LNCaP clone FGC (cell line): ENCODE data around the gene POLR2L.

Source experiments
- DNase-seq: peaks from one replicate; pipeline ENCODE4 v3.0.0-alpha.2; 2011; ENCODE audit warnings: low read depth
- H3K4me3 ChIP-seq: 2 replicates; pipeline ENCODE4 v1.5.1; 2011; ENCODE audit warnings: mild to moderate bottlenecking, low read depth, low read length, control low read depth
- CTCF ChIP-seq: IDR thresholded peaks from 2 replicates; pipeline ENCODE4 v1.5.1; 2012; ENCODE audit warnings: mild to moderate bottlenecking; ENCODE audit not compliant: control insufficient read depth, insufficient read depth; ENCODE audit errors: extremely low read depth

The POLR2L gene

GRCh38 chr11:837990-838307, 4.4 kb downstream of the POLR2L start:
- no peak for TF ChIP-seq CTCF
- DNase-seq = no peak
- H3K4me3 ChIP-seq = no peak overlapping the region

GRCh38 chr11:837189-837989, 4.9 kb downstream of the POLR2L start:
- TF ChIP-seq CTCF = no peak
- DNase-seq = no peak
- H3K4me3 ChIP-seq = no peak overlapping the region

GRCh38 chr11:836700-837099, 5.6 kb downstream of the POLR2L start:
- TF ChIP-seq CTCF = no peak
- H3K4me3 ChIP-seq = no peak overlapping the region

GRCh38 chr11:836274-836673, 6.1 kb downstream of the POLR2L start:
- no peak for TF ChIP-seq CTCF
- H3K4me3 ChIP-seq = no peak overlapping the region
- no peak for DNase-seq

More at GRCh38 chr11:836700-837099, 5.6 kb downstream of the POLR2L start:
- no peak for DNase-seq

GRCh38 chr11:834371-835316, 7.7 kb downstream of the POLR2L start:
- DNase-seq = no peak
- no peak for TF ChIP-seq CTCF
- no peak overlapping the region; the same call in 1 of the 2 replicates for H3K4me3 ChIP-seq

GRCh38 chr11:833849-834311, 8.4 kb downstream of the POLR2L start:
- no peak for DNase-seq
- no peak for TF ChIP-seq CTCF
- H3K4me3 ChIP-seq = peak overlapping the region; percentile 69
